ENCODE results near the gene AKAP8.
A peak's percentile ranks its signal among the peaks of the same experiment; 100 is the strongest.

AKAP8 gene

DNA sequence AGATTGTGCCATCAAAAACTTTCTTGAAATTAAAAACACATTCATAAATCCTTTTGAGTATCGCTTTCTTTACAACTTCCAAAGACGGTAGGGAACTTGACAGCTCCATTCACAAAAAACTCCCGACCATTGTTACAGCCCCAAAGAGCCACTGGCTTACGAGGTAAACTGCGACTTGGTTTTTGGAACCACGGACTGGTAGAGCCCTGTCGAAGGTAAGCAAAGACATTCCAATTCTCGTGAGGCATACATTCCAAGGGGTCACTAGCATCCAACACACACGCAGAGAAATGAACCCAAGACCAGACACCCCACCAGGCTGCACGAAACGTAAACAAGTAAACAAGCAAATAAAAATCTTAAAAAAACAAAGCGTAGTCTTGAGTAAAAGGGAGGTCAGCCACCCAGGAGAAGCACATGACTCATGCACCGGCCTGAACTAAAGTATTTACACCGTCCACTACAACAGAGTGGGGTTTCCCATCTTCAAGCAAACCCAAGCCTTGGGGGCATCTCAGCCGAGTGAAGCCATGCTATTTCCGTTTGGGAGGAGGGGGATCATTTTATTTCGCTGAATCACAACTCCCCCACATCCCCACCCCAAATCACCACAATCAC is 48.7 kb downstream of the AKAP8 start:
- no peak for DNase-seq

DNA sequence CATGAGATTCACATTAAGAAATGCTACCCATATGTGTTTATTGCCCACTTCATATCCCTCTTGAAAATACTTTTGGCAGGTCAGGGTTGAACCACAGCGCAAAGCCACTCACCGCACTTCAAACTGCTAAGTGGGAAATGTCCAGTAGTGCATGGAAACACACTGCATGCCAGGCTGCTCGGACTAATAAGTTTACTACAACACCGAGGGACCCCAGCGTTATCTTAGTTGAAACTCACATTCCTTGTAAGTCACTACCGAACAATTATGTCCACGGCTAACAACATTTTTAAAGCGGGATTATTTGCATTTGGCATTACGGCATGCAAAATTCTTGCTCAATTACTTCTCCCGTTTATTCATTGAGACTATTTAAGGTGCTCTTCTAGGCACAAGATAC is 51.3 kb downstream of the AKAP8 start:
- no peak for DNase-seq

- DNase-seq = no peak
Observed at GRCh38 chr19:15324791-15325519, 54.6 kb downstream of the AKAP8 start.

DNA sequence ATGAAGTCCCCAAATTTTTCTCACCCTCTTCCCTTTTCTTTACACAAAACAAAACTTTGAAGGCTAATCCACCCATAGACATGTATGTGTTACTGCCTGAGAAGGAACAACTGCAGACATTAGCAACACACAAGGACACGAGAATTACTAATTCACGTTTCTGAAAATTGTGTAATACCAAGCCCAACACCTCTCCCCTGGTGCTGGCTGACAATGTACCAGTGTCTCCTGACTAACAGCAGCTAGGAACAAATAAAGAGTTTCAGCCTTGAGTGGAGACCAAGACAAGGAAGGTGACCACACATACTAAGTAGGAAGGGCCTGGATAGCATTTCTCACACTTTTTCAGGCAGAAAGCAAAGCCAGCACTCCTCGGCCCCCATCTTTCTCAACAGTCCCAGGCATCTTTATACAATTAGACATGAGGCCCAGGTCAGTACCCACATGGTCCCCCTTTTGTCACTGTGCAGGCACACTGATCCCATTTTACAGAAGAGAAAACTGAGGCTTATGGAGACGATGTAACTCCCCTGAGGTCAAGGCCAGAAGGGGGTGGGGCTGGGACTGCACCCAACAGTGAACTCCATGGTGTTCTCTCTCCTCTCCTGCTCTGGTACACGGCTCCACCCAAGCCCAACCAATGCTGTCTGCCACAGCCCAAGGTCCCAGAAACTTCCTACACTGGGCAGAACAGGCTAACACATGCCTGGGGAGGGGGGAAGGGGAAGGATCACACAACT is 55.9 kb downstream of the AKAP8 start:
- DNase-seq = no peak

- DNase-seq = no peak
Observed at GRCh38 chr19:15321739-15322138, 57.8 kb downstream of the AKAP8 start.

DNA sequence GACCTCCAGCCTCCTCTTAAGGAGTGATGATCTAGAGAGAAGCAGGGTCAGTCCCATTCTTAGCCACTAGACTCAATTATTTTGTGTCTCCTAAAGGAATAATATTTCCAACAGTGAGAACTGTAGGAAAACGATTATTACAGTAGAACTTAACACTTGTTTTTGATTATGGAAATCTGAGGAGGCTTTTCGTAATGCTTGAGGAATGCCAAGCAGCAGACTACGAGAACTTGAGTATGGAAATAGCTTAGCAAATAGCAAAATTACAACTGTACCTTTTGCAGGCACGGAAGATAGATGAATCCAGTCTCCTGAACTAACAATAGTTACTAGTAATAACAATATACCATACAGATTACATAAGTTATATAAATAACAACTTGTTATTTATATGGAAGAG is 59.5 kb downstream of the AKAP8 start:
- DNase-seq = no peak

DNA sequence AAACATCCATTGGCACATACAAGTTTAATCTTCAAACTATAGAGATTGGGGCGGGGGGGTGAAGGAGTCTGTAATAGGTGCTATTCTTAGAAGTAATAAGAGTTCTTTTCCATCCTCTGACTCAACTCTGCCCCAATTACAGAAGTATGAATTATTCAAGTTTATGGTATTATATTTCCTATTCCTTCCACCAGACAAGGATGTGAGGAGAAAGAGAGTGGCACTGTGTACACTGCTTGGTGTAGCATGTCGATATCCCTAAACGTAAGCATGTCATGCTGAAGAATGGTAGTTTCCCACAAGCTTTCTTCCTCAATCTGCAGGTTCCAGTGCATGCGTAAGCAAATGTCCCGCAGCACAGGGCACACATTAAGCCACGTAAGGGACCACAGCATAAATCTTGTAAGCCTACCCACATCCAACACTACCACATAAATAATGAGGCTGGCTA is 61.3 kb downstream of the AKAP8 start:
- no peak for DNase-seq

GRCh38 chr19:15317392-15318071 is 62.1 kb downstream of the AKAP8 start:
- no peak for DNase-seq

DNA sequence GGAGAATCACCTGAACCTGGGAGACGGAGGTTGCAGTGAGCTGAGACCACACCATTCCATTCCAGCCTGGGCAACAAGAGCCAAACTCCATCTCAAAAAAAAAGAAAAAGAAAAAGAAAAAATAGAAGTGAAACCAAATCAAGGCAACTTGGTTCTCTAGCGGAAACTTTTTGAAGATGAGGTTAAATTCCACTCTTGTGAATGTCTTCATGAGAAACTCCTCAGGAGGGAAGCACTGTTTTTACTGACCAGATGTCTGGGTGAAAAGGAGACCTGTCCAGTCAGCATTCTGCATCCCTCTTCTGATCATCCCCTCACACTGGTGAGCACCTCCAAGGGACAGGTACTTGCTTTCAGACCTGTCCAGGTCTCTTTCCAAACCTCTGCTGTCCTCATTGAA is 63.1 kb downstream of the AKAP8 start:
- no peak for DNase-seq

DNA sequence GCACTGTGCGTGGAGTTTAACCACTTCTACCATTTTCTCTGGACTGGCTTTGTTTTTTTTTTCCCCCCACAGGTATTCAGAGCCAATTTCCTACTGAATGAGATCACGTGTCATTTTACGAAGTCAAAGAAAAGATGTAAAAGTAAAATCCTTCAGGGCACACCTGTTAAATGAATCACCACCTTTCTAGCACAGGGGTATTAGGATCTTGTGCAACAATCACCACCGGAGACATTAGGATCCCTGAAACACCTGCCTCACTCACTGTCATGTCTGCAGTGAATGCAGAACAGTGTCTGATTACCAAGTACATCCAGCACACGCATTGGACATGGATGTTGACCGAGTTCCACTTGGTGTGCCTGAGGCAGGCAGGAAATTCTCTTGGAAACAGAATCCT is 64.5 kb downstream of the AKAP8 start:
- DNase-seq = peak; percentile 12

GRCh38 chr19:15313649-15314279 is 65.8 kb downstream of the AKAP8 start:
- DNase-seq = no peak

GRCh38 chr19:15307169-15307568 is 72.4 kb downstream of the AKAP8 start:
- DNase-seq = no peak

GRCh38 chr19:15305582-15306334 is 73.8 kb downstream of the AKAP8 start:
- DNase-seq = no peak

DNA sequence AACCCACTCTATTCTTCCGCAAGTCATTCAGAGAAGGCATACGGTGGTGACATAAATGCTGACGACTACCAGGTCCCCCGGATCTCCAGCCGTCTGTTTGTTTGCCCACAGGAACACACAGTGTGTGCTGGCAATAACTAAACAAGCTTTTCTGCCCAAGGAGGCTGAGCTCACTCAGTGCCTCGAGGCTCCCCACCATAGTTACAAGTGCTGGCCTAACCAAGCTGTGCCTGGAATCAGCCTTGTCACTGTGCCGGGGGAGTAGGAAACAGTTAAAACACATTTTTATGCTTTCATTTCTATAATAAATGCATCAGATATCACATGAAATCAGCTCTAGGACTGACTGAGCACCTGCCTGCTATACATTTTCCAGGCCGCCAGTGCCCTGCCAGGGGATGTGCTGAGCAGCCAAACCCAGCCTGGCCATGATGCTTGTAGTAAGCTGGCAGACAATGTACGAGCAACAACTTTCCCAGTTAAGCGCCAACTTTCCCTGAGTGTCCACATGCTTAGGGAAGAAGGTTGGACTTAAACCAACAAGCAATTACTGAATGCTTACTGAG is 75.4 kb downstream of the AKAP8 start:
- DNase-seq = no peak
